GM21737 (cell line): ENCODE data around the gene RANGRF.

Experiments
- ATAC-seq: cut with Tn5 transposase; IDR thresholded peaks from one replicate; pipeline ENCODE4 v1.9.1; 2021; ENCODE audit warnings: mild to moderate bottlenecking, moderate library complexity; ENCODE audit not compliant: unreplicated experiment

RANGRF gene

DNA sequence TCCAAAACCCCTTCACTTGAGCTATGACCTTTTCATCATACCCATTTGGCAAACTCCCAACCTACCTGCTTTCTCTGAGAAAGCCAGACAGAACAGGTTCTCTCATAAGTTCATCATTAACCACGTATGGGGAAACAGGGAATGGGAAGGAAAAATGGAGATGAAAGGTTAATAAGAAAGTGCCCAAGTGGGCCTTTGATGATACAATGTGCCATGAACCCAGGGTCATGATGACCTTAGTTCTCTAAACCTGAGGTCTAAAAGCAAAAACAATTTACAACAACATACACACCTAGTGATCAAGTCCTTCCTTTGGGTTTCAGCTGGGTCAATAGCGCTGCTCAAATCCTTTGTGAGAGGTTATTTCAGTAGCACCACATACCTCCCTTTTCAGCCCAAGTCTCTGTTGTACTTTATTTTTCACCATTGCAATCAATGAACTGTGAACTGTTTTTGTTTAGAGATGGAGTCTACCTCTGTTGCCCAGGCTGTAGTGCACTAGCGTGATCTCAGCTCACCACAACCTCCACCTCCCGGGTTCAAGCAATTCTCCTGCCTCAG lies 14.5 kb upstream of the RANGRF start:
- ATAC-seq = no peak

DNA sequence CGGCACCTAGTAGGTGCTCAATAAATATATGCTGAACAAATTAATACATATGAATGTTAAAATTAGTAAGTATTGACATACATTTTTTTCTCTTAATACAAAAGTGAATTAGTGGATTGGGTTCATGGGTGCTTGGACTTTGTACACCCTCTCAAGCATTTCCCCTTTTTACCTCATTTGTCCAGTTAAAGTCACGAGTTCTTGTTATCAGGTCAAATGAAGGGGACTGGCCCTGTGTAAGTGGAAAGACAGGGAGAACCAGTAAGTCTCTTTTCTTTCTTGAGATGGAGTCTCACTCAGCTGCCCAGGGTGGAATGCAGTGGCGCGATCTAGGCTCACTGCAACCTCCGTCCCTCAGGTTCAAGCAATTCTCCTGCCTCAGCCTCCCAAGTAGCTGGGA lies 13.7 kb upstream of the RANGRF start:
- no peak for ATAC-seq

- no peak for ATAC-seq
Observed at GRCh38 chr17:8275421-8276290, 12.8 kb upstream of the RANGRF start.

- ATAC-seq = no peak
Observed at GRCh38 chr17:8277317-8277716, 11.2 kb upstream of the RANGRF start.

- no peak for ATAC-seq
Observed at GRCh38 chr17:8282345-8282744, 6.1 kb upstream of the RANGRF start.

DNA sequence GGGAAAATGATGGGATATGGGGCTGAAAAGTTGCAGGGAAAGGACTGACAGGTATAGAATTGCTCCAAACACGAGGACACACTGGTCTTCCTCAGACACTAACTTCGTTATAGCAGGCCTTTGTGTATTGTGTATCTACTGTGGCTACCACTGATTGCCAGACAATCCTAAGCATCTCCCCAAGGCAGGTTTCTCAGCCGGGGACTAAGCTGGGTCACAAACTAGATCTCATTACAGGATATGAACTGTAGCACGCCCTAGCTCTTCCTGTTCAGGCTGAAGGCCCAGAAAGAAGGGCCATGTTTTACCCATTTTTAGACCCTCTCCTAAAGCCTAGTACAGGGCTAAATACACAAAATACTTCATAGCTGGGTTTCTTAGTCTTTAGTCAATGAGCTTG lies 5.1 kb upstream of the RANGRF start:
- ATAC-seq = no peak

DNA sequence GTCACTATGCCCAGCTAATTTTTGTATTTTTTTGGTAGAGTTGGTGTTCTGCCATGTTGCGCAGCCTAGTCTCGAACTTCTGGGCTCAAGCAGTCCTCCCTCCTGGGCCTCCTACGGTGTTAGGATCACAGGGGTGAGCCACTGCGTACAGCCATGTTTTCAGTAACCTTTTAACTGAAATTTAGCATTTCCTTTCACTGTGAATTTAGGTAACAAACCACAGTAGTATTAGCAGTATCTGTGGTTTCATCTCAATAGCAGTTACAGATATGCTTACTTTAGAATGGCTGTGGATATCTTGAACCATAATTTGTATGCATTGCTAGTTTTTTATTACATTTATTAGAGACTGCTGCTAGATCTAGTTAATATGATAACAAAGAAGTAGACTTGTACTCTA lies 4.3 kb upstream of the RANGRF start:
- ATAC-seq = no peak

DNA sequence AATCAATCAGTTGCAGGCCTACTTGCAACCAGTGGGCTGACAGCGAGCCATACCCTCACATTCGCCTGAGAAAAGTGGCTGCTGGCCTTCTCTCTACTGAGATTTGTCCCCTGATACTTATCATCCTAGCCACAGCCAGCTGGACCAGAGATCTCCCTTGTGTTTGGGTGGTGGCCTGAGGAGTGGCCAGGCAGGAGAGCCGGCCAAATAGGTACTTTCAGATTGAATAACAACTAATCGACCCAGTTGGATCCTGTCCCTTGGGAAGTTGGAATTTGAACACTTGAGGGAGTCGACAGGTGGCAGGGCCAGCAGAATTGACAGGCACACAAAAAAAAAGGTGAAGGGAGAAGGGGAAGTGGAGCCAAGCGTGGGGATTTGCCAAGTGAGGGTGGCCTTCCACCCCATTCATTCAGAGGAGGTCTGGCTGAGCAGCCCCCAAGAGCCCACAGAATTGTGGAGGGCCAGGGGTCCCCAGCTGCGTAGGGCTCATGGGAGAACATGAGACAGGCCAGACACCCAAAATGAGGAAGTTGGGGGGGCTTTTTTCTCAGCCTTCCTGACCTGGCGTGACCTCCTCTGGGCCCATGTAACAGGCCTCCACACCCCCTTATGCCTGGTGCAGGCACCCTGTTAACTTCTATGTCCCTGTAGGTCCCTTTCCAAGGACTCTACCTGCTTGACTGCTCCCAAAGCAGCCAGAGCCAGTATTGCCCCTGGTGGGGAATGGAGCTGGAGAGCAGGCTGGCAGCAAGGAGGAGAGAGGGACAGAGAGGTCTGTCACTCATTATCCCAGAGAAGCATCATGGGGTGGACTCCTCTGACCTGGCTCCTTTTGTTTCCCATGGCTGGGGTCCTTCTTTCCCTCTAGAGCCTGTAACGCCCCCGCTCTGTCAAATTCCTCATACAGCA lies 2.9 kb upstream of the RANGRF start:
- ATAC-seq = no peak

GRCh38 chr17:8287651-8288335 lies 677 bp upstream of the RANGRF start:
- ATAC-seq = no peak

GRCh38 chr17:8289103-8289397 lies 580 bp downstream of the RANGRF start:
- ATAC-seq = no peak

DNA sequence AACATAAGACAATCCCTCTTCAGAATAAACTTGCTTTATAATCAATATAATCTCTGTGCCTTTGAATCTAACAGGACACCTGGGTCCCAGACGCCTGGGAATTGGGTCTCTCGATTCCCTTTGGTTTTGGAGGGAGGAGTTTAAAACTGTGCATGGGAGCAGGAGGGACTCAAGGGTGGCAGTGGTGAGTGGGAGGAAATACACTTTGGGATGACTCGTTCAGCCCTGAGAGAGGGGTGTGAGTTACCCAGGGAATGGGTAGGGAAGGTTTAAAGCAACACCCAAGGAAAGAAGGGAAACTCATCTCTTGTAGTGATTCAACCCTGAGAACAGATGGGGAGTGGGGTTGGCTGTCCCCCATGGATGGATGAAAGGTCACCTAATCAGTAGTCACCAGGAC lies 1.6 kb downstream of the RANGRF start:
- no peak for ATAC-seq

DNA sequence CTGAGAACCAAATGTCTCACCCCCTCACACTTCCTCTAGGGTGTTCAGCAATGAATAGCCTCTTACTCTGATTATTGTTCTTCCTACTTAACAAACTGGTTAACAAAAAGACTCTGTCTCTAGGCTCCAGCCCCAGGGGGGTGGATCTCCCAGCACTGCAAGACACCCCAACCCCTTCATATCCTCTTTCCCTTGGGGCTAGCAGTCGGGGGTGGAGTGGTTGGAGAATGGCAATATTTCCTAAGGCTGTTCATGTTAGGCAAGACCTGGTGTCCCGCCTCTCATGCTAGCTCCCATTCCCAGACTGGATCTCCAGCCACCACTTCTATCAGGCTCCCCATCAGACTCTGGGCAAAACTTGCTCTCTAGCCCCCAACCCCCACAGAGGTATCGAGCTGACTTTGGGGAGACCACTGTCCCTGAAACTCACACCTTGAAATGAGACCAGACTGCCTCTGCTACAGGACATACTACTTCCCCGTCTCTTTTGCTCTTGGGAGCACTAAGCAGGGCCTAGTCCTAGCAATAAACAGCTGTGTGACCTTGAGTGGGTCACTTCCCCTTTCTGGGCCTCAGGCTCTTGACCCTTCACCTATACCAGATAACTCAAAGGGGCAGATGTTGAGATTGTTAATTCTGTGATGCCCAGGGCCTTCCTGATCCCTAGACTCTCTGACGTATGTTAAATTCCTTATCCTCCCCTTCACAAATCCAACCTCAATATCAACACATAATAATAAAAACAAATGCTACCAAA lies 4.3 kb downstream of the RANGRF start:
- ATAC-seq = no peak

DNA sequence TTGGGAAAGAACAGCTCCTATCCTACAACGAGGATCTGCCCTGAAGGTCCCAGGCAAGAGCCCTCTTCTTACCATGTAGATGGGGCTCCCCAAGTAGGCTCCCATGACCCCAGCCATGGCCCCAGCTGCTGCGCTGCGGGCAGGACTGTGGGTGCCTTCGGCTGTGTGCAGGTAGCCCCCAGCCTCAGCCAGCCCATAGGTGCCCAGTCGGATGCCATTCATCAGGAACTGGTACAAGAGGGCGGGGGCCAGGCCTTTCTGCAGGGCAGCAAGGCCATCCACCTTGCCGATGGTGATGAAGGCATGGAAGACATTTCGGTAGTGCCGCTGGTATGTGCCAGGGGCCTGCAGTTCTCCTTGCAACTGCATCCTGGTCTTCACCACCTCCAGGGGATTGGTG lies 5.9 kb downstream of the RANGRF start:
- ATAC-seq = no peak

- ATAC-seq = no peak
Observed at GRCh38 chr17:8294814-8295316, 6.4 kb downstream of the RANGRF start.

GRCh38 chr17:8300226-8300625 lies 11.8 kb downstream of the RANGRF start:
- no peak for ATAC-seq

DNA sequence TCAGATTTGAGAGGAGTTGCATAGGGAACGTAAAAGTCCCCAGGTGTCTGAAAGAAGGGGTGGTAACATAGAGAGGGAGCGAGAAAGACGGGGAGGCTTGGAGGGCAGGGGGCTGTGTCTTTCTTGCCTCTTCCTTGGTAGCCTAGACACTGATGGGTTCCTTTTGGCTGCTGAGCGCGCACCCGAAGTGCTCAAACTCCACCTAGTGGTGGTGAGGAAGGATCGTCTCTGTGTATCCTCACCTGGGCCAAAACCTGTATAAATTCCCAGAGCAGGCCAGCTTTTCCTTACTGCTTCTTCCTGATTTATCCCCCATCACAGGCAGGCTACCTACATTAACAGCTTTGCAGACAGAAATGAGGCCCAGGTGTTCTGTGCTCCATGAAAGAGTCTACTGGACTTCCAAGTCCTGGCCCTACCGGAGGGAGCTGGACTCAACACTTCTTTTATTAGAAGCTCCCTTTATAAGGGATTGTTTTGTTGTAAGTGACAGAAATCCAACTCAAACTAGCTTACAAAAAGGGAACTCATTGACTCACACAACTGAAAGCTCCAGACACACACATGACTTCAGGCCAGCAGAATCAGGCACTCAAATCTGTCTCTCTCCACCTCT lies 12.3 kb downstream of the RANGRF start:
- no peak for ATAC-seq

- ATAC-seq = no peak
Observed at GRCh38 chr17:8310601-8311123, 22.2 kb downstream of the RANGRF start.

GRCh38 chr17:8311131-8311790 lies 22.8 kb downstream of the RANGRF start:
- ATAC-seq = no peak

DNA sequence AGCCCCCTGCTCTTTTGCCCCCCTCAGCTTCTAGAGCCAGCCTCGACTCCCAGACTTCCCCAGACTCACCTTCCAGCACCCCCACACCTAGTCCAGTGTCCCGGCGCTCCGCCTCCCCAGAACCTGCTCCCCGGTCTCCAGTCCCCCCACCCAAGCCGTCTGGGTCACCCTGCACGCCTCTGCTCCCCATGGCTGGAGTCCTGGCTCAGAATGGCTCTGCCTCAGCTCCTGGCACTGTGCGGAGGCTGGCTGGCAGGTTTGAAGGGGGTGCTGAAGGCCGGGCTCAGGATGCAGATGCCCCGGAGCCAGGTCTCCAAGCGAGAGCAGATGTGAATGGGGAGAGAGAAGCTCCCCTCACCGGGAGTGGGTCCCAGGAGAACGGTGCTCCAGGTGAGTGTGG lies 23.8 kb downstream of the RANGRF start:
- no peak for ATAC-seq
